Erythroblast (primary cell): ENCODE measurements around the gene EIF4H.
"Not testable (repeated sequence)": the region's sequence is repeated elsewhere in the genome, so short reads cannot be mapped to it uniquely, and the experiment has no call there.

Experiments
- DNase-seq, 2 experiments: peaks; one replicate each; lab custom pipeline; 2025; lab: John Stamatoyannopoulos, UW
- GATA1 ChIP-seq: IDR thresholded peaks from 2 replicates; pipeline ENCODE4 v1.6.1; 2011; ENCODE audit warnings: low read depth, mild to moderate bottlenecking, control low read depth, low read length, moderate library complexity
- POLR2A ChIP-seq: IDR thresholded peaks from 2 replicates; pipeline ENCODE4 v1.6.1; 2011; ENCODE audit warnings: mild to moderate bottlenecking, low read length

The EIF4H gene

GRCh38 chr7:74220229-74220628, 46.1 kb downstream of the EIF4H start:
- DNase-seq = no peak

DNA sequence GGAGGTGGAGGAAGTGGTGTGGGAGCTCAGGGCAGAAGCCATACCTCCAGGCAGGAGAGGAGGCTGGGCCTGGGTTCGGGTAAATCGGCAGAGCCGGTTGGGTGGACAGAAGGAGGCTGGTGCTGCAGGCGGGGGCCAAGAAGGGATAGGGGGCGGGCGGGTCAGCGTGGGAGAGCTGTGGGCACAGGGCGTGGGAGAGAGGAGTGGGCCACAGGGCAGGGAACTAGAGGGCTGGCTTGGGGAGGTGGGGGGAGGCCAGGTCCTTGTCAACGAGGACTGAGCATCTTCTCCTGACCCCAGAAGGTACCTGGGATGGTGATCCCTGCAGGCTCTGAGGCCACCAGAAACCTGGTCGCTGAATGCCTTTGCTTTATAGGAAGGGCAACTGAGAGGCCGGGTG, 47.6 kb downstream of the EIF4H start:
- no peak for TF ChIP-seq POLR2A
- no peak for TF ChIP-seq GATA1
- DNase-seq = no peak

More at GRCh38 chr7:74220229-74220628, 46.1 kb downstream of the EIF4H start:
- TF ChIP-seq GATA1 = no peak
- no peak for TF ChIP-seq POLR2A

- no peak for TF ChIP-seq GATA1
- no peak for TF ChIP-seq POLR2A
- no peak for DNase-seq
These were observed 48.9 kb downstream of the EIF4H start for GRCh38 chr7:74222851-74223710.

DNA sequence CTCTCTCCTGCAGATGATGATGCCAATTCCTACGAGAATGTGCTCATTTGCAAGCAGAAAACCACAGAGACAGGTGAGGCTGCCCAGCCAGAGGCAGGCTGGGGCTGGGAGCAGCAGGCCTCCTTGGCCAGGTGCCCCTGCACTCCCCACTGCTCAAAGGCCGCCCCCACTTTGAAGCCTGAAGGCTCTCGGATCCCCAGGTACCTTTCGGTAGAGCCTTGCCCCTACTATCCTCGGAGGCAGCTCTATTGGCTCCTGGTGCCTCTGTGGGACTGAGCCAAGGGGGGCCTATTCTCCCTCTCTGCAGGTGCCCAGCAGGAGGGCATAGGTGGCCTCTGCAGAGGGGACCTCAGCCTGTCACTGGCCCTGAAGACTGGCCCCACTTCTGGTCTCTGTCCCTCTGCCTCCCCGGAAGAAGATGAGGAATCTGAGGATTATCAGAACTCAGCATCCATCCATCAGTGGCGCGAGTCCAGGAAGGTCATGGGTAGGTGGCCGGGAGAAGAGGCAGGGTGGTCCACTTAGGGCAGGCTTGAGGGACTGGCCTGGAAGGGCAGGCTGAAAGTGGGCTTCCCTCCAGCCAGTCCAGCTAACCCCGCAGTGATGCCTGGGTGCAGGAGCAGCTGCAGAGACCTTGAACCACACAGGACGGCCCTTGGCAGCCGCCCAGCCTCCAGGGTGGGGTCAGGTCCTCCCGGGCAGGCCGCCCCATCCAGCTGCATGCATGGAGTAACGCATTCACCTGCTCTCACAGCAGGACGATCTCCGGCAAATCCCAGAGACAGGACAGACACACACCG, 49.8 kb downstream of the EIF4H start:
- TF ChIP-seq GATA1 (no peak), POLR2A (no peak)
- no peak for DNase-seq

- TF ChIP-seq POLR2A = no peak
- no peak for TF ChIP-seq GATA1
- DNase-seq = no peak
These were observed 50.3 kb downstream of the EIF4H start for GRCh38 chr7:74224511-74224832.

- not testable (repeated sequence) for DNase-seq
These were observed 50.8 kb downstream of the EIF4H start for GRCh38 chr7:74224907-74225306.

- TF ChIP-seq GATA1 (no peak), POLR2A (no peak)
These were observed 51.2 kb downstream of the EIF4H start for GRCh38 chr7:74225400-74225799.

GRCh38 chr7:74226633-74227032, 52.5 kb downstream of the EIF4H start:
- TF ChIP-seq GATA1 = no peak
- DNase-seq = no peak

More at GRCh38 chr7:74225400-74225799, 51.2 kb downstream of the EIF4H start:
- no peak for DNase-seq

DNA sequence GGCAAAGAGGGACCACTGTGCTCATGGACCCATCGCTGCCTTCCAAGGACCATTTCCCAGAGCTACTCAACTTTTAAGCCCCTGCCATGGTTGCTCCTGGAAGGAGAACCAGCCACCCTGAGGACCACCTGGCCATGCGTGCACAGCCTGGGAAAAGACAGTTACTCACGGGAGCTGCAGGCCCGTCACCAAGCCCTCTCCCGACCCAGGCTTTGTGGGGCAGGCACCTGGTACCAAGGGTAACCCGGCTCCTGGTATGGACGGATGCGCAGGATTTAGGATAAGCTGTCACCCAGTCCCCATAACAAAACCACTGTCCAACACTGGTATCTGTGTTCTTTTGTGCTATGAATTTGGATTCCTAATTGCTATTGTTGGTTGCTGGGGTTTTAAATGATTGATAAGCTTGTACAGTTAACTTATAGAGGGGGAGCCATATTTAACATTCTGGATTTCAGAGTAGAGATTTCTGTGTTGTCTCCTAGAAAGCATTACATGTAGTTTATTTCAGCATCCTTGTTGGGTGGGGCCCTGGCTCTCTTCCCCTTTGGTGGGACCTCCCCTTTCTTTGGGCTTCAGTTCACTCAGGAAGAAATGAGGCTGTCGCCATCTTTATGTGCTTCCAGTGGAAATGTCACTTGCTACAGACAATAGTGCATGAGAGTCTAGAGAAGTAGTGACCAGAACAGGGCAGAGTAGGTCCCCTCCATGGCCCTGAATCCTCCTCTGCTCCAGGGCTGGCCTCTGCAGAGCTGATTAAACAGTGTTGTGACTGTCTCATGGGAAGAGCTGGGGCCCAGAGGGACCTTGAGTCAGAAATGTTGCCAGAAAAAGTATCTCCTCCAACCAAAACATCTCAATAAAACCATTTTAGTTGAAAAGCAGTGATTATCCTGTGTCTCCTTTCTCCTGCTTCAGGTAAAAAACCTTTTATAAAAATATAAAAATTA, 55.1 kb downstream of the EIF4H start:
- TF ChIP-seq POLR2A = no peak
- TF ChIP-seq GATA1 = no peak
- no peak for DNase-seq

DNA sequence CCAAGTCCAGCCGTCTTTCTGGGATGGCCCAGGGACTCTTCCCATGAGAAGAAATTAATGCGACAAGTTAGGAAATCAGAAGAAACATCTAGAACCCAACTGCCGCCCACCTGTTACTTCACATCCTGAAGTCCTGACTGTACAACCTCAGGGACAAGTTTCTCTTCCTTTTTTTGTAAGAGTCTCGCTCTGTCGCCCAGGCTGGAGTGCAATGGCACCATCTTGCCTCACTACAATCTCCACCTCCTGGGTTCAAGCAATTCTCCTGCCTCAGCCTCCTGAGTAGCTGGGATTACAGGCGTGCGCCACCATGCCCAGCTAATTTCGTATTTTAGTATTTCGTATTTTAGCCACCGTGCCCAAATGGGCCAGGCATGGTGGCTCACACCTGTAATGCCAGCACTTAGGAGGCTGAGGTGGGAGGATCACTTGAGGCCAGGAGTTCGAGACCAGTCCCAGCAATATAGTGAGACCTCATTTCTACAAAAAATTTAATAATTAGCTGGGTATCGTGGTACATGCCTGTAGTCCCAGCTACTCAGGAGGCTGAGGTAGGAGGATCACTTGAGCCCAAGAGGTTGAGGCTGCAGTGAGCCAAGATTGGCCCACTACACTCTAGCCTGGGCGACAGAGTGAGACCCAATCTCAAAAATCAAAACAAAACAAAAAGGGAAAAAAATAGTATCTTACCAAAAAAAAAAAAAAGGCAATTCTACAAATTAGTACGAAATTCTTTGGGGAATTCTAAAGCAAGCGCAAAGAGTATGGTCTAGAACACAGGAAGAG, 56.5 kb downstream of the EIF4H start:
- DNase-seq = no peak
- no peak for TF ChIP-seq GATA1
- TF ChIP-seq POLR2A = no peak

- DNase-seq = no peak
- TF ChIP-seq GATA1 (no peak), POLR2A (no peak)
These were observed 57.1 kb downstream of the EIF4H start for GRCh38 chr7:74231232-74231590.

GRCh38 chr7:74233655-74234285, 59.6 kb downstream of the EIF4H start:
- TF ChIP-seq POLR2A (no peak), GATA1 (no peak)
- DNase-seq = peak; percentile 31 to 58
